ENCODE data around the gene BSCL2. TPM values are rescaled to one million over a fixed set of nuclear protein-coding genes. Genes with fewer than 3 reads are reported as not detected.

The BSCL2 gene
- total and polyA plus RNA-seq, 2 of the 13 experiments (the other 11 are each of a cell fraction or from before 2014, with no cell fraction given): 19.5 to 21.1 TPM

DNA sequence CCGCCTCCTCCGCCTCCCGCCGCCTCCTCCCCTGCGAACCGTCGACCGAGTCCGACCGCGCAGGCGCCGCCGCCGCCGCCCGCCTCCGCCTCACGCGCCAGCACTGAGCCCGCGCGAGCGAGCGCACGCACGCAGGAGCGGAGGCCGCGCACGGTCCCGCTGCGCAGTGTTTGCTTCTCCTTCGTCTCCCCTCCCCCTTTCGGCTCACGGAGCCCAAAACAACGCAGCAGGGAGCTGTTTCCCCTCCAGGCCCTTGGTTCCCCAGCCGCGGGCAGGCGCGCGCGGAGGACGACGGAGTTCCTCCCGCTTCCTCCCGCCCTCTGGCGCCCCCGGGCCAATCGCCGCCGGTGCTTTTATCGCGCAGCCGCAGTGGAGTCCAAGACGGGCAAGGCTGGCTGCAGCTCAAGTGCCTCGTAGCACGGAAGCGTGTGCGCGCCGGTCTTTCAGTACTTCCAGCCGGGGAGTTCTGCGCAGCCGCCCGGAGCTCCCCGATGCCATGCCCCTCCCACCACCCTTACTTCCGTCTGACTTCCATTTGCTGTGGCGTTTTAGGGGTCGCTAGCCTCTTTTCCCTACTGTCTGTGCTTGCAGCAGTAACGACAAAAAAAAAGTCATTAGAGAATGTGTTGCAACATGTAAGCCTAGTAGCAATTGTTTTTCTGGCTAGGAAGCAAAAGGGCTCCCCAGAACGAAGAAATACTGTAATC lies 20.1 kb upstream of the BSCL2 start, which contains the start of gene HNRNPUL2 (continued):
- TF ChIP-seq NFE2L1 (CRISPR knock-in tag; IDR thresholded peaks at IDR 0.05; ENCODE audit: borderline replicate concordance): no peak
- no peak for TF ChIP-seq ZNF17 (CRISPR knock-in tag; IDR thresholded peaks at IDR 0.05)
- no peak for TF ChIP-seq NPAS2 (CRISPR knock-in tag; IDR thresholded peaks at IDR 0.05; ENCODE audit: borderline replicate concordance)
- TF ChIP-seq, protein P1, sequence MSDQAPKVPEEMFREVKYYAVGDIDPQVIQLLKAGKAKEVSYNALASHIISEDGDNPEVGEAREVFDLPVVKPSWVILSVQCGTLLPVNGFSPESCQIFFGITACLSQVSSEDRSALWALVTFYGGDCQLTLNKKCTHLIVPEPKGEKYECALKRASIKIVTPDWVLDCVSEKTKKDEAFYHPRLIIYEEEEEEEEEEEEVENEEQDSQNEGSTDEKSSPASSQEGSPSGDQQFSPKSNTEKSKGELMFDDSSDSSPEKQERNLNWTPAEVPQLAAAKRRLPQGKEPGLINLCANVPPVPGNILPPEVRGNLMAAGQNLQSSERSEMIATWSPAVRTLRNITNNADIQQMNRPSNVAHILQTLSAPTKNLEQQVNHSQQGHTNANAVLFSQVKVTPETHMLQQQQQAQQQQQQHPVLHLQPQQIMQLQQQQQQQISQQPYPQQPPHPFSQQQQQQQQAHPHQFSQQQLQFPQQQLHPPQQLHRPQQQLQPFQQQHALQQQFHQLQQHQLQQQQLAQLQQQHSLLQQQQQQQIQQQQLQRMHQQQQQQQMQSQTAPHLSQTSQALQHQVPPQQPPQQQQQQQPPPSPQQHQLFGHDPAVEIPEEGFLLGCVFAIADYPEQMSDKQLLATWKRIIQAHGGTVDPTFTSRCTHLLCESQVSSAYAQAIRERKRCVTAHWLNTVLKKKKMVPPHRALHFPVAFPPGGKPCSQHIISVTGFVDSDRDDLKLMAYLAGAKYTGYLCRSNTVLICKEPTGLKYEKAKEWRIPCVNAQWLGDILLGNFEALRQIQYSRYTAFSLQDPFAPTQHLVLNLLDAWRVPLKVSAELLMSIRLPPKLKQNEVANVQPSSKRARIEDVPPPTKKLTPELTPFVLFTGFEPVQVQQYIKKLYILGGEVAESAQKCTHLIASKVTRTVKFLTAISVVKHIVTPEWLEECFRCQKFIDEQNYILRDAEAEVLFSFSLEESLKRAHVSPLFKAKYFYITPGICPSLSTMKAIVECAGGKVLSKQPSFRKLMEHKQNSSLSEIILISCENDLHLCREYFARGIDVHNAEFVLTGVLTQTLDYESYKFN (CRISPR knock-in tag; conservative IDR thresholded peaks at IDR 0.05): peak; percentile 62
- TF ChIP-seq ELF3 (CRISPR knock-in tag; IDR thresholded peaks at IDR 0.05): peak; percentile 70; the same call in 1 of the 2 replicates
- TF ChIP-seq GTF3A (CRISPR knock-in tag; conservative IDR thresholded peaks at IDR 0.05): peak; percentile 67; the same call in 1 of the 2 replicates
- TF ChIP-seq, protein P2, sequence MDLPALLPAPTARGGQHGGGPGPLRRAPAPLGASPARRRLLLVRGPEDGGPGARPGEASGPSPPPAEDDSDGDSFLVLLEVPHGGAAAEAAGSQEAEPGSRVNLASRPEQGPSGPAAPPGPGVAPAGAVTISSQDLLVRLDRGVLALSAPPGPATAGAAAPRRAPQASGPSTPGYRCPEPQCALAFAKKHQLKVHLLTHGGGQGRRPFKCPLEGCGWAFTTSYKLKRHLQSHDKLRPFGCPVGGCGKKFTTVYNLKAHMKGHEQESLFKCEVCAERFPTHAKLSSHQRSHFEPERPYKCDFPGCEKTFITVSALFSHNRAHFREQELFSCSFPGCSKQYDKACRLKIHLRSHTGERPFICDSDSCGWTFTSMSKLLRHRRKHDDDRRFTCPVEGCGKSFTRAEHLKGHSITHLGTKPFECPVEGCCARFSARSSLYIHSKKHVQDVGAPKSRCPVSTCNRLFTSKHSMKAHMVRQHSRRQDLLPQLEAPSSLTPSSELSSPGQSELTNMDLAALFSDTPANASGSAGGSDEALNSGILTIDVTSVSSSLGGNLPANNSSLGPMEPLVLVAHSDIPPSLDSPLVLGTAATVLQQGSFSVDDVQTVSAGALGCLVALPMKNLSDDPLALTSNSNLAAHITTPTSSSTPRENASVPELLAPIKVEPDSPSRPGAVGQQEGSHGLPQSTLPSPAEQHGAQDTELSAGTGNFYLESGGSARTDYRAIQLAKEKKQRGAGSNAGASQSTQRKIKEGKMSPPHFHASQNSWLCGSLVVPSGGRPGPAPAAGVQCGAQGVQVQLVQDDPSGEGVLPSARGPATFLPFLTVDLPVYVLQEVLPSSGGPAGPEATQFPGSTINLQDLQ (CRISPR knock-in tag; IDR thresholded peaks at IDR 0.05): peak; percentile 82; the same call in 1 of the 2 replicates
- TF ChIP-seq, protein P3, sequence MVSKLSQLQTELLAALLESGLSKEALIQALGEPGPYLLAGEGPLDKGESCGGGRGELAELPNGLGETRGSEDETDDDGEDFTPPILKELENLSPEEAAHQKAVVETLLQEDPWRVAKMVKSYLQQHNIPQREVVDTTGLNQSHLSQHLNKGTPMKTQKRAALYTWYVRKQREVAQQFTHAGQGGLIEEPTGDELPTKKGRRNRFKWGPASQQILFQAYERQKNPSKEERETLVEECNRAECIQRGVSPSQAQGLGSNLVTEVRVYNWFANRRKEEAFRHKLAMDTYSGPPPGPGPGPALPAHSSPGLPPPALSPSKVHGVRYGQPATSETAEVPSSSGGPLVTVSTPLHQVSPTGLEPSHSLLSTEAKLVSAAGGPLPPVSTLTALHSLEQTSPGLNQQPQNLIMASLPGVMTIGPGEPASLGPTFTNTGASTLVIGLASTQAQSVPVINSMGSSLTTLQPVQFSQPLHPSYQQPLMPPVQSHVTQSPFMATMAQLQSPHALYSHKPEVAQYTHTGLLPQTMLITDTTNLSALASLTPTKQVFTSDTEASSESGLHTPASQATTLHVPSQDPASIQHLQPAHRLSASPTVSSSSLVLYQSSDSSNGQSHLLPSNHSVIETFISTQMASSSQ (IDR thresholded peaks at IDR 0.05; ENCODE audit: low read depth): no peak
- TF ChIP-seq, protein P3 (CRISPR knock-in tag; IDR thresholded peaks at IDR 0.05; ENCODE audit: borderline replicate concordance): peak; percentile 64
- TF ChIP-seq, protein P4, sequence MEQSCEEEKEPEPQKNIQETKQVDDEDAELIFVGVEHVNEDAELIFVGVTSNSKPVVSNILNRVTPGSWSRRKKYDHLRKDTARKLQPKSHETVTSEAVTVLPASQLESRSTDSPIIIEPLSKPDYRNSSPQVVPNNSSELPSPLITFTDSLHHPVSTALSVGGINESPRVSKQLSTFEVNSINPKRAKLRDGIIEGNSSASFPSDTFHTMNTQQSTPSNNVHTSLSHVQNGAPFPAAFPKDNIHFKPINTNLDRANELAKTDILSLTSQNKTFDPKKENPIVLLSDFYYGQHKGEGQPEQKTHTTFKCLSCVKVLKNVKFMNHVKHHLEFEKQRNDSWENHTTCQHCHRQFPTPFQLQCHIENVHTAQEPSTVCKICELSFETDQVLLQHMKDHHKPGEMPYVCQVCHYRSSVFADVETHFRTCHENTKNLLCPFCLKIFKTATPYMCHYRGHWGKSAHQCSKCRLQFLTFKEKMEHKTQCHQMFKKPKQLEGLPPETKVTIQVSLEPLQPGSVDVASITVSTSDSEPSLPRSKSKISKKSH (CRISPR knock-in tag; IDR thresholded peaks at IDR 0.05; ENCODE audit: borderline replicate concordance): peak; percentile 74; the same call in 1 of the 2 replicates
- TF ChIP-seq TSC22D2 (CRISPR knock-in tag; IDR thresholded peaks at IDR 0.05; ENCODE audit: borderline replicate concordance): 0 out of 2 replicates have a peak, but pooled peaks have one; percentile 81
- peak; percentile 81 for TF ChIP-seq ZNF768 (CRISPR knock-in tag; IDR thresholded peaks at IDR 0.05)
- no peak for TF ChIP-seq SRSF4 (IDR thresholded peaks at IDR 0.05; ENCODE audit: low read depth, low read length, poor library complexity, severe bottlenecking)
- TF ChIP-seq PLRG1 (conservative IDR thresholded peaks at IDR 0.05): no peak

Data from HepG2 (cell line).